GM23338 (cell line): Measurements from ENCODE around the gene AQP5.

Source experiments
- CREB1 ChIP-seq: fragments of 250-450 bp; sonication (Bioruptor Pico); IDR thresholded peaks from 2 replicates; pipeline ENCODE4 v1.5.0; 2020; ENCODE audit warnings: low read depth, mild to moderate bottlenecking, moderate library complexity
- EZH2 ChIP-seq: fragments of 200-600 bp; sonication (generic); IDR thresholded peaks from one replicate; pipeline ENCODE4 v1.8.0; 2017; ENCODE audit warnings: antibody characterized with exemption, mild to moderate bottlenecking, low read depth; ENCODE audit not compliant: unreplicated experiment
- EZH2phosphoT487 ChIP-seq: fragments of 200-600 bp; sonication (generic); IDR thresholded peaks from one replicate; pipeline ENCODE4 v1.8.1; 2018; ENCODE audit warnings: antibody characterized with exemption; ENCODE audit not compliant: unreplicated experiment
- POLR2AphosphoS5 ChIP-seq: IDR thresholded peaks from 2 replicates; pipeline ENCODE4 v1.6.1; 2016; ENCODE audit warnings: antibody characterized with exemption, low read depth
- TF ChIP-seq, protein P1 (sequence below), 2 experiments: fragments of 200-600 bp in 1 of 2; sonication (generic) in 1 of 2; conservative IDR thresholded peaks; 2 replicates each; pipeline versions ENCODE4 v1.5.1 to v1.6.1; 2016 to 2017; ENCODE audit warnings: antibody characterized with exemption in 2 of 2, low read depth in 2 of 2, mild to moderate bottlenecking in 2 of 2, moderate library complexity in 1 of 2
- TF ChIP-seq, protein P2 (sequence below): IDR thresholded peaks from one replicate; pipeline ENCODE4 v1.6.1; 2018; ENCODE audit warnings: antibody characterized with exemption; ENCODE audit not compliant: unreplicated experiment
- TF ChIP-seq, protein P3 (sequence below): IDR thresholded peaks from 2 replicates; pipeline ENCODE4 v1.6.1; 2016; ENCODE audit warnings: antibody characterized with exemption

DNA sequence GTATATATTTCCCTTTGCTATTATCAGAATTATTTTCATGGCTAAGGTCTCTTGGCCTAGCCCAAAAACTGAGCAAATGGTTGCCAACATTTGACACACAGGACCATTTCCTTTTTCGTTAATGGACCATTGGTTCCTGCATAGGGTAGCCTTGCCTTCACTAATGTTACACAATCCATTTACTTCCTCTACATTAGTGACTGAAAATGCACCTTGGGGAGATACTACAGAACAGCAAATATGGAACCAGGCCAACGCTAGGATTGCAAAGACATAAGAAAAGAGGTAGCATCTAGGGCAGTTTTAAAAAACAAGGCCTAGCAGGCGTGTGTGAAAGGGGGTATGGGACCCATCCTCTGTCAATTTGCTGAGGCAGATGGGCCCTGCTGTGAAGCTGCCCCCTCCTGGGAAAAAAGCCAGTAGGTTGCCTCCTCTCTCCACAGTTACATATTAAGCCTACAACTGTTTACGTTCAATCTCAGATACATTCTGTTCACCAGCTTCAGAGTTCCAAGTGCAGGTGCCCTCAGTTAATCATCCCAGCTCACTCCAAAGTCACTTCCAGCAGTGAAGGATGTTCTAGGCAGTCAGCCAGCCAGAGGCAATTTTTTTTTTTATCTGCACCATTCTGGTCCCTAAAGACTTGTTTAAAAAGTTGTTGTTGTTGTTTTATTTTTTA is 26.1 kb downstream of the AQP5 start:
- TF ChIP-seq, protein P1, sequence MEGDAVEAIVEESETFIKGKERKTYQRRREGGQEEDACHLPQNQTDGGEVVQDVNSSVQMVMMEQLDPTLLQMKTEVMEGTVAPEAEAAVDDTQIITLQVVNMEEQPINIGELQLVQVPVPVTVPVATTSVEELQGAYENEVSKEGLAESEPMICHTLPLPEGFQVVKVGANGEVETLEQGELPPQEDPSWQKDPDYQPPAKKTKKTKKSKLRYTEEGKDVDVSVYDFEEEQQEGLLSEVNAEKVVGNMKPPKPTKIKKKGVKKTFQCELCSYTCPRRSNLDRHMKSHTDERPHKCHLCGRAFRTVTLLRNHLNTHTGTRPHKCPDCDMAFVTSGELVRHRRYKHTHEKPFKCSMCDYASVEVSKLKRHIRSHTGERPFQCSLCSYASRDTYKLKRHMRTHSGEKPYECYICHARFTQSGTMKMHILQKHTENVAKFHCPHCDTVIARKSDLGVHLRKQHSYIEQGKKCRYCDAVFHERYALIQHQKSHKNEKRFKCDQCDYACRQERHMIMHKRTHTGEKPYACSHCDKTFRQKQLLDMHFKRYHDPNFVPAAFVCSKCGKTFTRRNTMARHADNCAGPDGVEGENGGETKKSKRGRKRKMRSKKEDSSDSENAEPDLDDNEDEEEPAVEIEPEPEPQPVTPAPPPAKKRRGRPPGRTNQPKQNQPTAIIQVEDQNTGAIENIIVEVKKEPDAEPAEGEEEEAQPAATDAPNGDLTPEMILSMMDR (conservative IDR thresholded peaks at IDR 0.05; ENCODE audit: low read depth in 2 of 2): no peak
- TF ChIP-seq EZH2 (no peak), CREB1 (CRISPR knock-in tag) (no peak), EZH2phosphoT487 (no peak), POLR2AphosphoS5 (no peak)
- TF ChIP-seq, protein P2, sequence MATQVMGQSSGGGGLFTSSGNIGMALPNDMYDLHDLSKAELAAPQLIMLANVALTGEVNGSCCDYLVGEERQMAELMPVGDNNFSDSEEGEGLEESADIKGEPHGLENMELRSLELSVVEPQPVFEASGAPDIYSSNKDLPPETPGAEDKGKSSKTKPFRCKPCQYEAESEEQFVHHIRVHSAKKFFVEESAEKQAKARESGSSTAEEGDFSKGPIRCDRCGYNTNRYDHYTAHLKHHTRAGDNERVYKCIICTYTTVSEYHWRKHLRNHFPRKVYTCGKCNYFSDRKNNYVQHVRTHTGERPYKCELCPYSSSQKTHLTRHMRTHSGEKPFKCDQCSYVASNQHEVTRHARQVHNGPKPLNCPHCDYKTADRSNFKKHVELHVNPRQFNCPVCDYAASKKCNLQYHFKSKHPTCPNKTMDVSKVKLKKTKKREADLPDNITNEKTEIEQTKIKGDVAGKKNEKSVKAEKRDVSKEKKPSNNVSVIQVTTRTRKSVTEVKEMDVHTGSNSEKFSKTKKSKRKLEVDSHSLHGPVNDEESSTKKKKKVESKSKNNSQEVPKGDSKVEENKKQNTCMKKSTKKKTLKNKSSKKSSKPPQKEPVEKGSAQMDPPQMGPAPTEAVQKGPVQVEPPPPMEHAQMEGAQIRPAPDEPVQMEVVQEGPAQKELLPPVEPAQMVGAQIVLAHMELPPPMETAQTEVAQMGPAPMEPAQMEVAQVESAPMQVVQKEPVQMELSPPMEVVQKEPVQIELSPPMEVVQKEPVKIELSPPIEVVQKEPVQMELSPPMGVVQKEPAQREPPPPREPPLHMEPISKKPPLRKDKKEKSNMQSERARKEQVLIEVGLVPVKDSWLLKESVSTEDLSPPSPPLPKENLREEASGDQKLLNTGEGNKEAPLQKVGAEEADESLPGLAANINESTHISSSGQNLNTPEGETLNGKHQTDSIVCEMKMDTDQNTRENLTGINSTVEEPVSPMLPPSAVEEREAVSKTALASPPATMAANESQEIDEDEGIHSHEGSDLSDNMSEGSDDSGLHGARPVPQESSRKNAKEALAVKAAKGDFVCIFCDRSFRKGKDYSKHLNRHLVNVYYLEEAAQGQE: no peak
- TF ChIP-seq, protein P3, sequence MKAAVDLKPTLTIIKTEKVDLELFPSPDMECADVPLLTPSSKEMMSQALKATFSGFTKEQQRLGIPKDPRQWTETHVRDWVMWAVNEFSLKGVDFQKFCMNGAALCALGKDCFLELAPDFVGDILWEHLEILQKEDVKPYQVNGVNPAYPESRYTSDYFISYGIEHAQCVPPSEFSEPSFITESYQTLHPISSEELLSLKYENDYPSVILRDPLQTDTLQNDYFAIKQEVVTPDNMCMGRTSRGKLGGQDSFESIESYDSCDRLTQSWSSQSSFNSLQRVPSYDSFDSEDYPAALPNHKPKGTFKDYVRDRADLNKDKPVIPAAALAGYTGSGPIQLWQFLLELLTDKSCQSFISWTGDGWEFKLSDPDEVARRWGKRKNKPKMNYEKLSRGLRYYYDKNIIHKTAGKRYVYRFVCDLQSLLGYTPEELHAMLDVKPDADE: no peak
